AG10803 (cell line): ENCODE results near the gene GSK3B.

ENCODE experiments used
- DNase-seq: peaks from one replicate; pipeline ENCODE4 v3.0.0; 2010; ENCODE audit warnings: low read depth
- H3K4me3 ChIP-seq: 2 replicates; pipeline ENCODE4 v1.5.1; 2011; ENCODE audit warnings: mild to moderate bottlenecking, low read length, control low read depth
- TF ChIP-seq, protein P1 (sequence below): conservative IDR thresholded peaks from 2 replicates; pipeline ENCODE4 v1.5.1; 2011; ENCODE audit warnings: mild to moderate bottlenecking, low read length, control low read depth, inconsistent platforms

Gene GSK3B

DNA sequence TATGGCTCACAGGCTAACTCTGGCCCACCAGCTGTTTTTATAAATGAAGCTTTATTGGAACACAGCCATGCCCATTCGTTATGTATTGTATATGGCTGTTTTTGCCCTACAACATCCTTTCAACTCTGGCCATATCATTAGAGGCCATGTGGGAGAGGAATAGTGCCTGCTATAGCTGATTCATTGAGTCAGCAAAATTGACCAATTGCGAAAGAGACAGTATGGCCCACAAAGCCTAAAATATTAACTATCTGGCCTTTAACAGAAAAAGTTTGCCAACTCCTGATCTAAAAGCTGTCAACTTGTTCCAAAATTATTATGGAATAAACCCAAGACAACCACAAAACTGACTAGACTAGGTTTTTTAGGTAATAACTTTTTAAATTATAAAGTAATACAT lies 311.0 kb downstream of the GSK3B start:
- no peak for DNase-seq
- TF ChIP-seq, protein P1, sequence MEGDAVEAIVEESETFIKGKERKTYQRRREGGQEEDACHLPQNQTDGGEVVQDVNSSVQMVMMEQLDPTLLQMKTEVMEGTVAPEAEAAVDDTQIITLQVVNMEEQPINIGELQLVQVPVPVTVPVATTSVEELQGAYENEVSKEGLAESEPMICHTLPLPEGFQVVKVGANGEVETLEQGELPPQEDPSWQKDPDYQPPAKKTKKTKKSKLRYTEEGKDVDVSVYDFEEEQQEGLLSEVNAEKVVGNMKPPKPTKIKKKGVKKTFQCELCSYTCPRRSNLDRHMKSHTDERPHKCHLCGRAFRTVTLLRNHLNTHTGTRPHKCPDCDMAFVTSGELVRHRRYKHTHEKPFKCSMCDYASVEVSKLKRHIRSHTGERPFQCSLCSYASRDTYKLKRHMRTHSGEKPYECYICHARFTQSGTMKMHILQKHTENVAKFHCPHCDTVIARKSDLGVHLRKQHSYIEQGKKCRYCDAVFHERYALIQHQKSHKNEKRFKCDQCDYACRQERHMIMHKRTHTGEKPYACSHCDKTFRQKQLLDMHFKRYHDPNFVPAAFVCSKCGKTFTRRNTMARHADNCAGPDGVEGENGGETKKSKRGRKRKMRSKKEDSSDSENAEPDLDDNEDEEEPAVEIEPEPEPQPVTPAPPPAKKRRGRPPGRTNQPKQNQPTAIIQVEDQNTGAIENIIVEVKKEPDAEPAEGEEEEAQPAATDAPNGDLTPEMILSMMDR: no peak
- H3K4me3 ChIP-seq: no peak overlapping the region

DNA sequence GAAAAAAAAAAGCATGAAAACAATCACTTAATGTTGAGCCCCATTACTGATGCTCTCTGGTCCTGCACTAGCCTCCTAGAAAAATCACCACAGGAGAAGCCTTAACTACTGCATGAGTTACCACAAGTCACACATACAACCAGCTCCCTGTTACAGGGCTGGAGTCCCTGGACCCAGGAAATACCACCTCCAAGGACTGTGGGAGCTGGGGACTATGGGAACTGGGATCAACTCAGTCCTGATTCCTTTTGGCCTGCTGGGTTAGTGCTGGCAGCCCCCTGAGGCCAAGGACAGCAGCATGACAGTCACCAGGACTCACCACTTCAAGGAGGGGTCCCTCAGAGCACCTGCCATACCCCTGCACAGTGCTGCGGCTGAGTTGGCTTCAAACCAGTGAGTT lies 311.8 kb downstream of the GSK3B start:
- no peak for DNase-seq
- no peak overlapping the region for H3K4me3 ChIP-seq
- TF ChIP-seq, protein P1: no peak

DNA sequence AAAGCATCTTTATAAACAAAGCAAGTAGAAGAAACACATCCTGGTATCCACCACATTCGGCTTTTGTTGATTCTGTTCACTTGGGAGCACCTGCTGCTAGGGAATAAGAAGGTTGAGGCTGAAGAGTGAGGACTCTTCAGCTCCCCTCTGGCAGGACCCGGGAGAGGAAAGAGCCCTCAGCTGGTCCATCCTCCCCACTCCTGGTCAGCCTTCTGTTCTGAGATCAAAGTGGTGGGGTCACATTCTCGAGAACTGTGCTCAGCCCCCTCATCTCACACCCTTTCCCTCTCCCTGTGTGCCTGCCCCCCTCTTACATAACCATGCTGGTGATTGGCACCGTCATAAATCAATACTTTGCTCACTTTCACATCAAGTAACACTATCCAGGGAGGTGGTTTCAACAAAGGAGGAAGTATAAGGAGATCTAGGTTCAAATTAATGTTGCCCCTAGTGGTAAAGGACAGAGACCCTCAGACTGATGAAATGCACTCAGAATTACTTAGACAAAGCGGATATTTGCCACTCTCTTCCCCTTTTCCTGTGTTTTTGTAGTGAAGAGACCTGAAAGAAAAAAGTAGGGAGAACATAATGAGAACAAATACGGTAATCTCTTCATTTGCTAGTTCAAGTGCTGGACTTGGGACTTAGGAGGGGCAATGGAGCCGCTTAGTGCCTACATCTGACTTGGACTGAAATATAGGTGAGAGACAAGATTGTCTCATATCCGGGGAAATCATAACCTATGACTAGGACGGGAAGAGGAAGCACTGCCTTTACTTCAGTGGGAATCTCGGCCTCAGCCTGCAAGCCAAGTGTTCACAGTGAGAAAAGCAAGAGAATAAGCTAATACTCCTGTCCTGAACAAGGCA lies 312.7 kb downstream of the GSK3B start, which contains the start of gene NR1I2:
Gene NR1I2 (plus strand): TSS at position 772 of the 869 bp plus-strand sequence.
- TF ChIP-seq, protein P1: no peak
- DNase-seq: no peak
- no peak within 1 kb of the TSS for H3K4me3 ChIP-seq

DNA sequence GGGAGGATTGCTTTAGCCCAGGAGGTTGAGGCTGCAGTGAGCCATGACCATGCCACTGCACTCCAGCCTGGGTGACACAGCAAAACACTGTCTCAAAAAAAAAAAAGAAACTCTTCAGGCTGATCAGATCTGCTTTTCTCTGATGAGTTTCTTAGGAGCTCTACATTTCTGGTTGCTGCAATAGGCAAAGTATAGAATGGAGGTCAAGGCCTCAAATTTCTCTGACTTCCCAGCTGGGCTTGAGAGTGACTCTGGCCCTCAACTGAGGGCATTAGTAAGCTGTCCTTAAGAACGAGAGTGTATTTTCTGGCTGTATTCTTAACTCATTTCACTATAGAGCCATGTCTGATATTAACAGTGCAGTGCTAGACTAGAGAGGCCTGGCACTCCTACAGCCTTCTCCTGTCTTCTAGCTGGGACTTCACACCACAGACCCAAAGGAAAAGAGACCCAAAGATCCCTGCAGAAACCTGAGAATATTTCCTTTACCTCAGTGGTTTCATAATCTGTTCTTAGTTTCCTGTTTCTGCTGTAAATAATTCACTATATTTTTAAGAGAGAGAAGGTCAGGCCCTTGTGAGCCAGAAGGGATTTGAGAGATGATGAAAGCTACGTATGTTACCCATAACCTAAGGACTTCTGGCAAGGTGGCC lies 314.4 kb downstream of the GSK3B start:
- no peak for DNase-seq
- H3K4me3 ChIP-seq: no peak overlapping the region
- TF ChIP-seq, protein P1: no peak

DNA sequence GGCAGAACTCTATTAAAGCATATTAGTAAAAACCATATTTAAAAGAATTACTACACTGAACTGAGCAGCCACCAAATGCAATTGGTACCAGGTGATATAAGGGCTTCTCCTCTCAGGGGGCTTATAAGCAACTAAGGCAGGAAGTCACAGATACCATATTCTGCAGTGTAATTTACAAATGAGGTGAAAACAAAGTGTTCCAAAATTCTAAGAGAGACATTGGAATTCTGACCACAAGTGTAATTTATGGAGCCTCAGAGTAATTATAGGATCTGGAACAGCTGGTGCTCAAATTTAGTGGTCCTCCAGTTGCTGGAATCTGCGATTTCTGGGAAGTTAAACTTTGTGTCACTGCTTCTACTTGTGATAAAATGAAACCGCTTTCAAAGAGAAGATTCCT lies 315.4 kb downstream of the GSK3B start:
- TF ChIP-seq, protein P1: no peak
- H3K4me3 ChIP-seq: no peak overlapping the region
- peak; percentile 11 for DNase-seq

DNA sequence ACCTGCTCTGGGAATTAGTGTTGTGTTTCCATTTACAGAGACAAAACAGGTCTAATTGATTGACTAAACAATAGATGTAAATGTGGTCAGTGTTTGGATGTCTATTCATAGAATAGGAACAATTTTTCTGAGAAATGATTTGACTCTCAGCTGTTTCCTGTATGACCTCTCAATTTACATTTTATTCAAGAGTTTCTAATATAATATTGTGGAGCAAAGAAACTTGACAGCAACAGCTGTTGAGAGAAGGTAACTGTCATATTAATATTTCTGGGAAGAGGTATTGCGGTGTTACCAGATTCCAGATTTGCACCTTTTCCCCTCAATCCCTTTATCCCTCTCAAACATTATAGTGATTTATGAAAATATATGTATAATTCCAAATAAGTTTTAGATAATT lies 316.1 kb downstream of the GSK3B start:
- TF ChIP-seq, protein P1: no peak
- no peak overlapping the region for H3K4me3 ChIP-seq
- DNase-seq: no peak

DNA sequence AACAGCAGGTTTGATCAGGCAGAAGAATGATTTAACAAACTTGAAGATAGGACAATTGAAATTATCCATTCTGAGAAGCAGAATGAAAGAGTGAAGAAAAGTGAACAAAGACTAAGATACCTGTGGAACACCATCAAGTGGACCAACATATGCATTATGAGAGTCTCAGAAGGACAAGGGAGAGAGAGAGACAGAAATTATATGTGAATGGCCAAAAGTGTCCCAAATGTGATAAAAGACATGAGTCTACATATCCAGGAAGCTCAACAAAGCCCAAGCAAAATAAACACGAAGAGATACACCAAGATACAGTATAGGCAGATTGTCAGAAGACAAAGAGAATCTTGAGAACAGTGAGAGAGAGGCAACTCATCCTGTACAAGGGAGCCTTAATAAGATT lies 317.9 kb downstream of the GSK3B start:
- DNase-seq: no peak
- TF ChIP-seq, protein P1: no peak
- no peak overlapping the region for H3K4me3 ChIP-seq
